Coronary artery (tissue), 2 donors: Measurements from ENCODE around the gene IGF1R.
"Not testable (repeated sequence)": the region's sequence is repeated elsewhere in the genome, so short reads cannot be mapped to it uniquely, and the experiment has no call there.

ENCODE experiments used
- DNase-seq: peaks from one replicate; pipeline ENCODE4 v3.0.0-alpha.2; 2017; ENCODE audit warnings: low spot score
- H3K27ac ChIP-seq, 2 donors: fragments of 200-600 bp; sonication (generic); one replicate each; pipeline ENCODE4 v1.5.1; 2016 to 2019
- H3K4me3 ChIP-seq: fragments of 200-600 bp; sonication (generic); 2 replicates; pipeline ENCODE4 v1.5.1; 2016; ENCODE audit warnings: mild to moderate bottlenecking, moderate library complexity
- TF ChIP-seq, protein P1 (sequence below): fragments of 200-600 bp; sonication (generic); IDR thresholded peaks from one replicate; pipeline ENCODE4 v1.5.1; 2019; ENCODE audit warnings: antibody characterized with exemption

IGF1R gene

DNA sequence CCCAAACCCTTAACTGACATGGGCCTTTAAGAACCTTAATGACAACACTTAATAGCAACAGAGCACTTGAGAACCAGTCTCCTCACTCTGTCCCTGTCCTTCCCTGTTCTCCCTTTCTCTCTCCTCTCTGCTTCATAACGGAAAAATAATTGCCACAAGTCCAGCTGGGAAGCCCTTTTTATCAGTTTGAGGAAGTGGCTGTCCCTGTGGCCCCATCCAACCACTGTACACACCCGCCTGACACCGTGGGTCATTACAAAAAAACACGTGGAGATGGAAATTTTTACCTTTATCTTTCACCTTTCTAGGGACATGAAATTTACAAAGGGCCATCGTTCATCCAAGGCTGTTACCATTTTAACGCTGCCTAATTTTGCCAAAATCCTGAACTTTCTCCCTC lies 309.3 kb downstream of the IGF1R start:
- no peak for DNase-seq
- peak overlapping the region in 1 of 2 donors; percentile 1 for H3K27ac ChIP-seq
- H3K4me3 ChIP-seq = no peak overlapping the region
- TF ChIP-seq, protein P1, sequence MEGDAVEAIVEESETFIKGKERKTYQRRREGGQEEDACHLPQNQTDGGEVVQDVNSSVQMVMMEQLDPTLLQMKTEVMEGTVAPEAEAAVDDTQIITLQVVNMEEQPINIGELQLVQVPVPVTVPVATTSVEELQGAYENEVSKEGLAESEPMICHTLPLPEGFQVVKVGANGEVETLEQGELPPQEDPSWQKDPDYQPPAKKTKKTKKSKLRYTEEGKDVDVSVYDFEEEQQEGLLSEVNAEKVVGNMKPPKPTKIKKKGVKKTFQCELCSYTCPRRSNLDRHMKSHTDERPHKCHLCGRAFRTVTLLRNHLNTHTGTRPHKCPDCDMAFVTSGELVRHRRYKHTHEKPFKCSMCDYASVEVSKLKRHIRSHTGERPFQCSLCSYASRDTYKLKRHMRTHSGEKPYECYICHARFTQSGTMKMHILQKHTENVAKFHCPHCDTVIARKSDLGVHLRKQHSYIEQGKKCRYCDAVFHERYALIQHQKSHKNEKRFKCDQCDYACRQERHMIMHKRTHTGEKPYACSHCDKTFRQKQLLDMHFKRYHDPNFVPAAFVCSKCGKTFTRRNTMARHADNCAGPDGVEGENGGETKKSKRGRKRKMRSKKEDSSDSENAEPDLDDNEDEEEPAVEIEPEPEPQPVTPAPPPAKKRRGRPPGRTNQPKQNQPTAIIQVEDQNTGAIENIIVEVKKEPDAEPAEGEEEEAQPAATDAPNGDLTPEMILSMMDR = no peak

DNA sequence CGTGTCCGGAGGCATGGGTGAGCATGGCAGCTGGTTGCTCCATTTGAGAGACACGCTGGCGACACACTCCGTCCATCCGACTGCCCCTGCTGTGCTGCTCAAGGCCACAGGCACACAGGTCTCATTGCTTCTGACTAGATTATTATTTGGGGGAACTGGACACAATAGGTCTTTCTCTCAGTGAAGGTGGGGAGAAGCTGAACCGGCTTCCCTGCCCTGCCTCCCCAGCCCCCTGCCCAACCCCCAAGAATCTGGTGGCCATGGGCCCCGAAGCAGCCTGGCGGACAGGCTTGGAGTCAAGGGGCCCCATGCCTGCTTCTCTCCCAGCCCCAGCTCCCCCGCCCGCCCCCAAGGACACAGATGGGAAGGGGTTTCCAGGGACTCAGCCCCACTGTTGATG lies 309.7 kb downstream of the IGF1R start:
- DNase-seq = no peak
- Histone ChIP-seq H3K27ac (peak overlapping the region in 1 of 2 donors; percentile 1), H3K4me3 (no peak overlapping the region)
- TF ChIP-seq, protein P1 = no peak

DNA sequence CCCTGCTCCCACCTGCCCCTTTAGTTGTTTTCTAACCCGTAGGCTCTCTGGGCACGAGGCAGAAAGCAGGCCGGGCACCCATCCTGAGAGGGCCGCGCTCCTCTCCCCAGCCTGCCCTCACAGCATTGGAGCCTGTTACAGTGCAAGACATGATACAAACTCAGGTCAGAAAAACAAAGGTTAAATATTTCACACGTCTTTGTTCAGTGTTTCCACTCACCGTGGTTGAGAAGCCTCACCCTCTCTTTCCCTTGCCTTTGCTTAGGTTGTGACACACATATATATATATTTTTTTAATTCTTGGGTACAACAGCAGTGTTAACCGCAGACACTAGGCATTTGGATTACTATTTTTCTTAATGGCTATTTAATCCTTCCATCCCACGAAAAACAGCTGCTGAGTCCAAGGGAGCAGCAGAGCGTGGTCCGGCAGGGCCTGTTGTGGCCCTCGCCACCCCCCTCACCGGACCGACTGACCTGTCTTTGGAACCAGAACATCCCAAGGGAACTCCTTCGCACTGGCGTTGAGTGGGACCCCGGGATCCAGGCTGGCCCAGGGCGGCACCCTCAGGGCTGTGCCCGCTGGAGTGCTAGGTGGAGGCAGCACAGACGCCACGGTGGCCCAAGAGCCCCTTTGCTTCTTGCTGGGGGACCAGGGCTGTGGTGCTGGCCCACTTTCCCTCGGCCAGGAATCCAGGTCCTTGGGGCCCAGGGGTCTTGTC lies 310.7 kb downstream of the IGF1R start:
- no peak for DNase-seq
- TF ChIP-seq, protein P1 = no peak
- no peak overlapping the region for H3K4me3 ChIP-seq
- no peak overlapping the region for H3K27ac ChIP-seq

DNA sequence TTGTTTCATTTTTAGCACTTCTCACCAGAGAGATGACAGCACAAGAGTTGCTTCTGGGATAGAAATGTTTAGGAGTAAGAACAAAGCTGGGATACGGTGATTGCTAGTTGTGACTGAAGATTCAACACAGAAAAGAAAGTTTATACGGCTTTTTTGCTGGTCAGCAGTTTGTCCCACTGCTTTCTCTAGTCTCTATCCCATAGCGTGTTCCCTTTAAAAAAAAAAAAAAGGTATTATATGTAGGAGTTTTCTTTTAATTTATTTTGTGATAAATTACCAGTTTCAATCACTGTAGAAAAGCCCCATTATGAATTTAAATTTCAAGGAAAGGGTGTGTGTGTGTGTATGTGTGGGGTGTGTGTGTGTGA lies 311.3 kb downstream of the IGF1R start:
- TF ChIP-seq, protein P1 = no peak
- no peak overlapping the region for H3K27ac ChIP-seq

DNA sequence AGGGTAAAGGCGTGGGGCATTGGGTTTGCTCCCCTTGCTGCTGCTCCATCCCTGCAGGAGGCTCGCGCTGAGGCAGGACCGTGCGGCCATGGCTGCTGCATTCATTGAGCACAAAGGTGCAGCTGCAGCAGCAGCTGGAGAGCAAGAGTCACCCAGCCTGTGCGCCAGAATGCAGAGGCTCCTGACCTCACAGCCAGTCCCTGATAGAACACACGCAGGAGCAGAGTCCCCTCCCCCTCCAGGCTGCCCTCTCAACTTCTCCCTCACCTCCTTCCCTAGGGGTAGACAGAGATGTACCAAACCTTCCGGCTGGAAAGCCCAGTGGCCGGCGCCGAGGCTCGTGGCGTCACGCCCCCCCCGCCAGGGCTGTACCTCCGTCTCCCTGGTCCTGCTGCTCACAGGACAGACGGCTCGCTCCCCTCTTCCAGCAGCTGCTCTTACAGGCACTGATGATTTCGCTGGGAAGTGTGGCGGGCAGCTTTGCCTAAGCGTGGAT lies 312.3 kb downstream of the IGF1R start:
- Histone ChIP-seq H3K4me3 (no peak overlapping the region), H3K27ac (no peak overlapping the region)
- TF ChIP-seq, protein P1 = no peak
- DNase-seq = no peak

More for the DNA sequence above, 311.3 kb downstream of the IGF1R start:
- DNase-seq = no peak
- no peak overlapping the region for H3K4me3 ChIP-seq

DNA sequence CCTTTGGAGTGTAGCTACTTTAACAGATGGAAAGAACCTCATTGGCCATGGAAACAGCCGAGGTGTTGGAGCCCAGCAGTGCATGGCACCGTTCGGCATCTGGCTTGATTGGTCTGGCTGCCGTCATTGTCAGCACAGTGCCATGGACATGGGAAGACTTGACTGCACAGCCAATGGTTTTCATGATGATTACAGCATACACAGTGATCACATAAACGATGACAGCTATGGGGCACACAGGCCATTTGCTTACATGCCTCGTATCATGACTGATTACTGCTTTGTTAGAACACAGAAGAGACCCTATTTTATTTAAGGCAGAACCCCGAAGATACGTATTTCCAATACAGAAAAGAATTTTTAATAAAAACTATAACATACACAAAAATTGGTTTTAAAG lies 315.1 kb downstream of the IGF1R start:
- DNase-seq = no peak
- no peak overlapping the region for H3K27ac ChIP-seq
- TF ChIP-seq, protein P1 = no peak
- H3K4me3 ChIP-seq = no peak overlapping the region

DNA sequence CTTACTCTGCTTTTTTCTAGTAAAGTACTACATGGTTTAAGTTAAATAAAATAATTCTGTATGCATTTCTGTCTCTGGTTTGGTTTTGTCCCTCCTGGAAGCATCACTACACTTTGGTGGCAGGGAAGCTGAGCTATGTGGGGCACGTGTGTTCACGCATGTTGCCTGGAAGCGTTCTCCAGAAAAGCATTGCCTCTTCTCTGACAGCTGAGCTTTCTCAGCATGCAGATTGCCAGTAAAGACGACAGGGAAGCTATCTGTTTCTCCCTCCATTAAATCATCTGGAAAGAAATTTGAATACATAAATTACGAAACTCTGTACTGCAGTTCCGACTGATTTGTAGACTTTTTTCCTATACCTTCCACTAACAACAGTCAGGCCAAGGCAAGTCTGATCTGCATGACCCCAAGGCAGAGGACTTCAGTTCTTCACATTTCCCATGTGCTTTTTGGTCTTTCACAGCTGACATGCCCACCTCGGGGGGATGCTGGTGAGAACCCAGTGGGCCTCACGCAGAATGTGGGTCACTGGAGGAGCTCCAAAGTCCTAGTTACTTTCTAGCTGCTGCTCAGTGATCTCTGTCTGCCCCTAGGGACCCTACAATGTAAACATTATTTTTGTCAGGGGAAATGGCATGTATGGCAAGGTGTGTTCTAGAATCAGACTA lies 316.3 kb downstream of the IGF1R start:
- TF ChIP-seq, protein P1 = no peak
- Histone ChIP-seq H3K4me3 (no peak overlapping the region), H3K27ac (no peak overlapping the region)
- DNase-seq = no peak

DNA sequence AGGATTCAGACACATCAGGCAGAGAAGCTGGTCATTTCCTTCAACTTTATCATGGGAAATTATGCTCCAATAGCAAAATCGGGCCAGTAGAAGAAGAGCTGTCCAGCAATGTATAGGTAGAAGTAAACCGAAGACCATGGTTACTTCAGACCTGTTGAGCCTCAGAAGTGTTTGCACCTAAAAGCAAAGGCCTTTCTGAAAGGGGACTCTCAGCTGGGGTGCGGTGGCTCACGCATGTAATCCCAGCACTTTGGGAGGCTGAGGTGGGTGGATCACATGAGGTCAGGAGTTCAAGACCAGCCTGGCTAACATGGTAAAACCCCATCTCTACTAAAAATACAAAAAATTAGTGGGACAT lies 316.8 kb downstream of the IGF1R start:
- DNase-seq, H3K27ac ChIP-seq, H3K4me3 ChIP-seq: not testable (repeated sequence)
